GM18870 (cell line): Measurements from ENCODE around the gene AFF3.

Experiments
- ATAC-seq: cut with Tn5 transposase; IDR thresholded peaks from one replicate; pipeline ENCODE4 v1.9.1; 2021; ENCODE audit warnings: moderate library complexity; ENCODE audit not compliant: unreplicated experiment

AFF3 gene

GRCh38 chr2:100013892-100014677, 128.3 kb downstream of the AFF3 start:
- no peak for ATAC-seq

DNA sequence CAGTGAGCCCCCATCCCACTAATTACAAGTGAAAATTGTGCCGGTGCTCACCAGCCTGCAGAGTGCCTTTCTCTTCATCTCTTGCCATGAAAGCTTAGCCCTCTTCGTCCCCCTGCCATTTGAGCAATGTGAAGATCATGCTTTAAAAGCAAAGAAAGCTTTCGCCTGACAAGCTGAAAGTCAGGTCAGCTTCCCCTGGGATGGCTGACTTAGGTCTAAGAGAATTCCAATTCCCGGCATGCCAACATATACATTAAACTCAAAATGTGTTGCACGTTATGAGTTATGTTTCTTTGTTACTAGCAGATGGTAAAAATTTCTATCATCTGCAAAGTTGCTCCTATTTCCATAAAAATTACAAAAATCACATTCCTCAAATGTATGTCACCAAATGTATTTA, 129.8 kb downstream of the AFF3 start:
- ATAC-seq, result no peak

DNA sequence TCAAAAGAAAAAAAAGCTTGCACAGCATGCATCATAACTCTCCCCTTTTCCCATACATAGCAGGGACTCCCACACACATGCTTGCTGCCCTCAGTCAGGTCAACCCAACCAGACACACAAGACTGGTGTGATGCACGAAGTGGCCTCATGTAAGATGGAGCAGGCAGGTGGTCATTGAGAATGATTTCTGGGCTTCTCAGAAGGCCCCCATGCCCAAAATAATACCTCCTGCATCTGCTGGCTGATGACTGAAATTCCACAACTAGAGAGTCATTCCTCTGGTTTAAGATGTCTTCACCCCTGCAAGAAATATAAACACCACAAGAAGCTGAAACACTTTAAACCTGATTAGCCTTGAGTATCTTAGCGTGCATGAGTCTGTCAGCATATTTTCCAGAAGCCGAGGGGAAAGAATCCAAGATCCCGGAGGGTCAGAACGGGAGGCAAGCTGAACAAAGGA, 131.1 kb downstream of the AFF3 start:
- ATAC-seq, result no peak

GRCh38 chr2:100010606-100011005, 131.8 kb downstream of the AFF3 start:
- ATAC-seq, result no peak

DNA sequence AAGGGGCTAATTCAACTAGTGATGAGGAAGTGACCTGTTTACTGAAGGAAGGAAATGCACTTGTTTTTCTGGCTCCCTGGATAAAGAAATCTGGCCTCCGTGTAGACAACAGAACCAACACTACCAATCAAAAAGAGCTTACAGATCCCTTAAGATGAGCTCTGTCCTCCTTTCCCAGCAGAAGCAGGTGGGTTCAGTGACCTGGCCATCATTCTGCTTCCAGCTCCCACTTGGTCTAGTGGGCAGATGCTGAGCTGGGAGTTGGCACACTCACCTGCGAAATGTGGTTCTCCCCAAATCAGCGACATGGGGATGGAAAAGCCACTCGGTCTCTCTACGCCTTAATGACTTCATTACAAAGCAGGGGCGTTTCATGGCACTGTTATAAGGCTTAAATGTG, 132.6 kb downstream of the AFF3 start:
- no peak for ATAC-seq

- no peak for ATAC-seq
Observed at GRCh38 chr2:100008956-100009355, 133.4 kb downstream of the AFF3 start.

- no peak for ATAC-seq
Observed at GRCh38 chr2:100006516-100006915, 135.9 kb downstream of the AFF3 start.

GRCh38 chr2:100004959-100005387, 137.4 kb downstream of the AFF3 start:
- ATAC-seq, result no peak

- no peak for ATAC-seq
Observed at GRCh38 chr2:100004348-100004884, 138.0 kb downstream of the AFF3 start.

DNA sequence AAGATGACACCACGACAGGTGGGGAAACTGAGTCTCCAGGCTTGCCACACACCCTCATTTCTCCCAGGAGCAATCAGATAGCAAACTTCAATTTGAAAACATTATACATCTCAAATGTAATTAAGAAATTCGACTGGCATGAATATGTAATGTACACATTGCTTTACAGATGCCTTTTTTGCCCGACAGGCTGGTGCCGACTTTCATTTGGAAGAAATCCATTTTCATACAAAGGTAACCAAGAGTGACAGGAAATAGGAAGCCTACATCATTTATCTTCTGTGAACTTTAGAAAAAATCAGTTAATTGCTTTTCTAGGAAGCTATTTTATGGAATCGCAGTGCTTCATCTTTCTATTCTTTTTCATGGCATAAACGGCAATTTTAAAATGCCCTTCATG, 140.3 kb downstream of the AFF3 start:
- ATAC-seq, result no peak

DNA sequence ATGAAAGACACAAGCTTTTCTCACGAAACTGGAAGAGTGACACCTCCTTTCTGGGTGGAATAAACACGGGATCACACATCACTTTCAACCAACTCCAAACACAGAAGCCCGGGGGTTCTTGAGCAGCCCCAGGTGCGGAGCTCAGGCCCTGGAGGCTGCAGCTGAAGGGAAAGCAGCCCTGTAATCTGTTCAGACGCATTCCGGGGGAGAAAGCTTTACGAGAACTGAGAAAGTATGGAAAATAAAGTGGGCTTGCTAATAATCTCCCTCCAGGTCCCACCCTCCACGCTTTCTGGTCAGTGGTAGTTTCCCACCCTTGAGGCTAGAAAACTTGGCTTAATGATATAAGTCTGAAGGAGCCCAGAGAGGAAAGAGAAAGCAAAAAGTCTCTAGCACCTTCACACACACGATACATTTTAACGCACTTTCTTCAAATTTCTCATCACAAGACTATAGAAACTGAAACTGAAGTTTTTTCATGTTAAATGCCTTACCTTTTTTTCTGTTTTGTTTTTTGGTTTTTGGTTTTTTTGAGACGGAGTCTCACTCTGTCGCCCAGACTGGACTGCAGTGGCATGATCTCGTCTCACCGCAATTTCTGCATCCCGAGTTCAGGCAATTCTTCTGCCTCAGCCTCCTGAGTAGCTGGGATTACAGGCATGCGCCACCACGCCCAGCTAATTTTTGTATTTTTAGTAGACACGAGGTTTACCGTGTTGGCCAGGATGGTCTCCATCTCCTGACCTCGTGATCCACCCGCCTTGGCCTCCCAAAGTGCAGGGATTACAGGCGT, 141.3 kb downstream of the AFF3 start:
- no peak for ATAC-seq

GRCh38 chr2:99998651-99999320, 143.6 kb downstream of the AFF3 start:
- ATAC-seq, result no peak

- ATAC-seq, result no peak
Observed at GRCh38 chr2:99989905-99990304, 152.5 kb downstream of the AFF3 start.

GRCh38 chr2:99988599-99988998, 153.8 kb downstream of the AFF3 start:
- no peak for ATAC-seq

DNA sequence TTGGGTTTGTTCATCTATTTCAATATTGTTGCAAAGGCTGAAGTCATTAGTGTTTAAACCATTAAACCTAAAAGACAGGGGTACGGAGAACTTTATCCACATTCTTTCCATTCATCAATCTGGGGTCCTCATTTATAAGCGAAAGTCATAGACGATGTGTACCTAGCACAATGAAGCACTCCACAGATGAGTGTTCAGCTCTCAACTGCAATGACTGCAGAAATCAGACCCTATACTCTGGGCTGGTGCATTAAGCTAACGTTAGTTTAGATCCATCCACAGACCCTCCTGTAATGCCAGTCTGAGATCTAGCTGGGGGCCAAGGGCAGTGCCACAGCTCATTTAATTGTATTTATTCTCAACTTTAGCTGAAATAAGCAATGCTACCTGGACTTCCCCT, 155.2 kb downstream of the AFF3 start:
- no peak for ATAC-seq

DNA sequence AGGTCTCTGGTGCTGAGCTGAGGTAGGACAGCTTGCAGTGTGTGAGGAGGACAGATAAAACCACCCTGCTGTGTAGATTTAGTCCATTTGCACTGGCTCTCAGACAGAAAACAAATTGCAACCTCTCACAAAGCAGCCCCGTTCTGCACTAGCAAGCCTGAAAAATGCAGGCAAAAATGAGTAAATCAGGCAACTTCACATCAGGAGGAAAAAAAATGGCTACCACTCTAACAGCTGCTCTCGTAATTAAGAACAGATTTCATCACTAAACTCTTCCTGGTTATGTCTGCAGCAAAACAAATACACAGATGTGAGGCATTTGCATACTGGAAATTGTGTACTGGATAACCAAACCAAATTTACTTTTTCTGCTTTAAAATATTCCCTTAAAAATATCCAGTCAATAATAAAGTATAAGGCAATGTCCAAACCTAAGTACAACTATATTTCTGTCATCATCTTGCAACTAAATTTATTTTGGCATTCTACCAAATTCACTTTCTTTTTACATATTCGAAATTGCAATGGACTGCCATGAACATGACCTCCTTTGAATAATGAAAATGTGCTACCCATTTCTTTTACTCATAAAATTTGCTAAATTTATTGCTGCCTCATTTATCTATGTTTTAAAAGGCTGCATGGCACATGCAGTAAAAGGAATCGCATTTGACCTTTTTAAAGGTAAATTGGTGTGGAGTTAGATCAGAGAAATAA, 157.4 kb downstream of the AFF3 start:
- ATAC-seq, result no peak

DNA sequence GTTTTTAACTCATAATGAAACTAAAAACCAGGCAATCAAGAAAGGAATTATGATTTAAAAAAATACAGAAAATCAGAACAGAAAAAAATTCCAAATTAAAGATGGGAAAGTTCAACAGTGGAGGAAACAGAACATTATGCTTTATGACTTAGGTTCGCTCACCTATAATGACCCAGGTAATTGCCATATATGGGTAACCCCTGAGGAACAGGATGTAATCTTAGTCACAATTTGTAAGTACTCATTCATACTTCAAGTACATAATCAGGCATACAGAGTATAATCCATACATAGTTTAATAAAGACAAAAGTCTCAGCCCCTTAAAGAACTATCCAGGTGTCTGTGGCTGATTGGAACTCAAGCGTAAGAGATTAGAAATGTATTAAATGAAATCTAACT, 159.6 kb downstream of the AFF3 start:
- no peak for ATAC-seq

DNA sequence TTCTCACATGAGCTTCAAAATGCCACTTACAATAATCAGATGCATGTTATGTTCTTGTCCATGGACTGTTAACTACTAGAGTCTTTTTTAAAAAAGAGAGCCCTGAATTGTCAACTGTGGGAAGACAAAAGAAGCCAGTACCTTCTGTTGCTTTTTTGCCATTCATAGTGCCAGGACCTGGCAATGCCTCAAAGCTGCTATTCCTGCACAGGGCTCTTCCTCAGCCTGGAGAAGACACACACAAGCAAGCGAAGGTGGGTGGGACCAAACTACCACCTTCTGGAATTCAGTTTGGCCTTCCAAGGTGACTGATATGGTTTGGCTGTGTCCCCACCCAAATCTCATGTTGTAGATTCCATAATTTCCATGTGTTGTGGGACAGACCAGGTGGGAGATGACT, 160.6 kb downstream of the AFF3 start:
- no peak for ATAC-seq

DNA sequence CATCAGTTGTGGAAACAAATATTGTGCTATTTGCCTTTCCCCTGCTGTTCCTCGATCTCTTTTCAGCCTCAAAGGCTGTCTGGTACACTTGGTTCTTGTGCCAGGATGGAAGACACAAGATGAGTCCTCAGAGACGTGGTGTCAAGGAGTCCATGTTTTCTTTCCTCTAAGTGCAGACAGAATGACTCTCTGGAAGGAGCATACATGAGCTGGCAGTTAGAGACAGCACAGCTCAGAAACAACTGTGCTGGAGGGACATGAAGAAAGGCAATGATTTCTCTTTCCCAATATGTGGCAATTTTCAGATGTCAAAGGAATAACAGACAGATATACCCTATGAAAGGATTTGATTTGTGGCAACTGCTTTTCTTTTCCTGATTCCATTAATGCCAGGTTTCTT, 162.2 kb downstream of the AFF3 start:
- no peak for ATAC-seq

- ATAC-seq, result no peak
Observed at GRCh38 chr2:99977966-99978365, 164.4 kb downstream of the AFF3 start.

GRCh38 chr2:99975386-99975785, 167.0 kb downstream of the AFF3 start:
- ATAC-seq, result no peak
